GM15510 (cell line): ENCODE data around the gene CATSPERD.

Source experiments
- POLR2A ChIP-seq: IDR thresholded peaks from 3 replicates; pipeline ENCODE4 v1.6.1; 2011; ENCODE audit warnings: borderline replicate concordance; ENCODE audit not compliant: insufficient read length; ENCODE audit errors: extremely low read depth

CATSPERD gene

GRCh38 chr19:5694167-5694955, 26.1 kb upstream of the CATSPERD start:
- TF ChIP-seq POLR2A: no peak

- no peak for TF ChIP-seq POLR2A
Measured at GRCh38 chr19:5694956-5695648, 25.3 kb upstream of the CATSPERD start.

GRCh38 chr19:5695649-5696195, 24.7 kb upstream of the CATSPERD start:
- no peak for TF ChIP-seq POLR2A

- peak; percentile 9 for TF ChIP-seq POLR2A
Measured at GRCh38 chr19:5696196-5697021, 24.0 kb upstream of the CATSPERD start.

- TF ChIP-seq POLR2A: no peak
Measured at GRCh38 chr19:5697022-5697889, 23.2 kb upstream of the CATSPERD start.

GRCh38 chr19:5697890-5698634, 22.4 kb upstream of the CATSPERD start:
- TF ChIP-seq POLR2A: peak; percentile 20

- no peak for TF ChIP-seq POLR2A
Measured at GRCh38 chr19:5698635-5699422, 21.6 kb upstream of the CATSPERD start.

GRCh38 chr19:5700455-5701092, 19.9 kb upstream of the CATSPERD start:
- no peak for TF ChIP-seq POLR2A

GRCh38 chr19:5703819-5704818, 16.3 kb upstream of the CATSPERD start:
- no peak for TF ChIP-seq POLR2A

GRCh38 chr19:5705552-5705951, 14.9 kb upstream of the CATSPERD start:
- TF ChIP-seq POLR2A: no peak
